M059J (cell line): Measurements from ENCODE around the gene MISP. TPM values are rescaled to one million over a fixed set of nuclear protein-coding genes. Genes with fewer than 3 reads are reported as not detected.

Source experiments
- DNase-seq: peaks from one replicate; pipeline ENCODE4 v3.0.0-alpha.2; 2012; ENCODE audit warnings: low read depth
- total RNA-seq: library from RNA; depleted of rRNA; stranded (reverse); fragments of >200 nt; shearing (Covaris generic); gene quantifications from 2 replicates; pipeline ENCODE4 v1.2.3, GENCODE V29; 2014

The MISP gene
- total RNA-seq, 1 experiment from 2014 or later, result 0.37 TPM

- peak; percentile 100 for DNase-seq
Measured at GRCh38 chr19:796692-797527, 46.0 kb downstream of the MISP start, which contains the start of gene PTBP1. Gene PTBP1, plus strand, starts transcription at chr19:797452. Its CDS starts 46 bp downstream, at chr19:797498.

- peak; percentile 84 for DNase-seq
Measured at GRCh38 chr19:797528-798414, 46.9 kb downstream of the MISP start.

GRCh38 chr19:798415-799075, 47.6 kb downstream of the MISP start:
- no peak for DNase-seq

- DNase-seq, result no peak
Measured at GRCh38 chr19:799076-799881, 48.4 kb downstream of the MISP start.

GRCh38 chr19:800360-801029, 49.6 kb downstream of the MISP start:
- no peak for DNase-seq

GRCh38 chr19:801030-801860, 50.3 kb downstream of the MISP start:
- no peak for DNase-seq

GRCh38 chr19:801861-802497, 51.1 kb downstream of the MISP start:
- no peak for DNase-seq

GRCh38 chr19:802498-803098, 51.7 kb downstream of the MISP start:
- no peak for DNase-seq

- DNase-seq, result no peak
Measured at GRCh38 chr19:803099-803561, 52.2 kb downstream of the MISP start.

GRCh38 chr19:803686-804418, 52.9 kb downstream of the MISP start:
- no peak for DNase-seq

- DNase-seq, result no peak
Measured at GRCh38 chr19:804419-805165, 53.7 kb downstream of the MISP start.

GRCh38 chr19:805166-805551, 54.2 kb downstream of the MISP start:
- no peak for DNase-seq

- no peak for DNase-seq
Measured at GRCh38 chr19:805600-806550, 55.0 kb downstream of the MISP start.

- DNase-seq, result no peak
Measured at GRCh38 chr19:806815-807421, 56.0 kb downstream of the MISP start.

GRCh38 chr19:807627-808422, 56.9 kb downstream of the MISP start:
- DNase-seq, result no peak
